GM23338 (cell line): Measurements from ENCODE around the gene ZBTB7B. TPM values are rescaled to one million over a fixed set of nuclear protein-coding genes. Genes with fewer than 3 reads are reported as not detected.

Experiments used
- ATAC-seq: fragments of 200-7000 bp; cut with Tn5 transposase; 3 replicates; pipeline ENCODE4 v1.9.1; 2020
- DNase-seq: peaks from one replicate; pipeline ENCODE4 v3.0.0-alpha.2; 2015; ENCODE audit warnings: low spot score
- H2AFZ ChIP-seq: fragments of 200-600 bp; sonication (generic); 2 replicates; pipeline ENCODE4 v1.8.0; 2016; ENCODE audit warnings: antibody characterized with exemption, mild to moderate bottlenecking, moderate library complexity
- H3F3A ChIP-seq: fragments of 200-600 bp; sonication (generic); replicated peaks from 2 replicates; pipeline ENCODE4 v1.8.0; 2017; ENCODE audit warnings: antibody characterized with exemption, mixed run types, low read depth
- H3K27ac ChIP-seq: fragments of 200-600 bp; sonication (generic); 2 replicates; pipeline ENCODE4 v1.6.1; 2016; ENCODE audit warnings: low read depth
- H3K27me3 ChIP-seq: fragments of 200-600 bp; sonication (generic); 2 replicates; pipeline ENCODE4 v1.8.0; 2016; ENCODE audit warnings: mild to moderate bottlenecking, mixed run types, moderate library complexity; ENCODE audit not compliant: insufficient read depth
- H3K36me3 ChIP-seq: fragments of 200-600 bp; sonication (generic); 2 replicates; pipeline ENCODE4 v1.8.0; 2016; ENCODE audit warnings: mild to moderate bottlenecking; ENCODE audit not compliant: insufficient read depth
- H3K4me1 ChIP-seq: fragments of 200-600 bp; sonication (generic); 2 replicates; pipeline ENCODE4 v1.8.0; 2016; ENCODE audit warnings: mild to moderate bottlenecking, moderate library complexity; ENCODE audit not compliant: insufficient read depth
- H3K4me2 ChIP-seq: fragments of 200-600 bp; sonication (generic); 2 replicates; pipeline ENCODE4 v1.7.1; 2017; ENCODE audit warnings: mixed run types
- H3K4me3 ChIP-seq: fragments of 200-600 bp; sonication (generic); 2 replicates; pipeline ENCODE4 v1.6.1; 2016; ENCODE audit warnings: mixed run types
- H3K79me2 ChIP-seq: fragments of 200-600 bp; sonication (generic); replicated peaks from 2 replicates; pipeline ENCODE4 v1.8.0; 2017; ENCODE audit warnings: mild to moderate bottlenecking; ENCODE audit not compliant: insufficient read depth
- H3K9me2 ChIP-seq: fragments of 200-600 bp; sonication (generic); 2 replicates; pipeline ENCODE4 v1.8.0; 2017; ENCODE audit not compliant: insufficient read depth
- H4K20me1 ChIP-seq: fragments of 200-600 bp; sonication (generic); replicated peaks from 2 replicates; pipeline ENCODE4 v1.8.0; 2017; ENCODE audit warnings: mild to moderate bottlenecking; ENCODE audit not compliant: insufficient read depth
- H3K27ac Mint-ChIP-seq: 2 replicates; pipeline ENCODE4 v1.8.0; 2020; ENCODE audit warnings: inconsistent platforms, mild to moderate bottlenecking, moderate library complexity, mixed read lengths
- H3K27me3 Mint-ChIP-seq: 3 replicates; pipeline ENCODE4 v1.8.0; 2022; ENCODE audit warnings: low read depth, mild to moderate bottlenecking, moderate library complexity, mixed read lengths, inconsistent platforms; ENCODE audit not compliant: insufficient read depth, poor library complexity
- H3K36me3 Mint-ChIP-seq: 3 replicates; pipeline ENCODE4 v1.8.0; 2021; ENCODE audit warnings: low read depth, mild to moderate bottlenecking, inconsistent platforms, moderate library complexity, mixed read lengths
- H3K4me1 Mint-ChIP-seq: 3 replicates; pipeline ENCODE4 v1.8.0; 2020; ENCODE audit warnings: mild to moderate bottlenecking, inconsistent platforms, mixed read lengths
- H3K4me3 Mint-ChIP-seq: 3 replicates; pipeline ENCODE4 v1.8.0; 2021; ENCODE audit warnings: moderate library complexity, mild to moderate bottlenecking, inconsistent platforms, mixed read lengths
- H3K9me3 Mint-ChIP-seq: 3 replicates; pipeline ENCODE4 v1.8.0; 2020; ENCODE audit warnings: moderate library complexity, mild to moderate bottlenecking, inconsistent platforms, mixed read lengths
- CREB1 ChIP-seq: fragments of 250-450 bp; sonication (Bioruptor Pico); IDR thresholded peaks from 2 replicates; pipeline ENCODE4 v1.5.0; 2020; ENCODE audit warnings: low read depth, mild to moderate bottlenecking, moderate library complexity
- CTCF ChIP-seq, 2 experiments: fragments of 200-600 bp in 1 of 2; sonication (generic) in 1 of 2; conservative IDR thresholded peaks; 2 replicates each; pipeline versions ENCODE4 v1.5.1 to v1.6.1; 2016 to 2017; ENCODE audit warnings: antibody characterized with exemption in 2 of 2, low read depth in 2 of 2, mild to moderate bottlenecking in 2 of 2, moderate library complexity in 1 of 2
- ETS1 ChIP-seq: IDR thresholded peaks from 2 replicates; pipeline ENCODE4 v1.6.1; 2016; ENCODE audit warnings: antibody characterized with exemption
- EZH2 ChIP-seq: fragments of 200-600 bp; sonication (generic); IDR thresholded peaks from one replicate; pipeline ENCODE4 v1.8.0; 2017; ENCODE audit warnings: antibody characterized with exemption, mild to moderate bottlenecking, low read depth; ENCODE audit not compliant: unreplicated experiment
- EZH2phosphoT487 ChIP-seq: fragments of 200-600 bp; sonication (generic); IDR thresholded peaks from one replicate; pipeline ENCODE4 v1.8.1; 2018; ENCODE audit warnings: antibody characterized with exemption; ENCODE audit not compliant: unreplicated experiment
- JUNB ChIP-seq: IDR thresholded peaks from one replicate; pipeline ENCODE4 v1.6.1; 2016; ENCODE audit warnings: antibody characterized with exemption; ENCODE audit not compliant: unreplicated experiment
- NANOG ChIP-seq: IDR thresholded peaks from 2 replicates; pipeline ENCODE4 v1.6.1; 2016; ENCODE audit warnings: antibody characterized with exemption, borderline replicate concordance
- REST ChIP-seq: IDR thresholded peaks from one replicate; pipeline ENCODE4 v1.6.1; 2018; ENCODE audit warnings: antibody characterized with exemption; ENCODE audit not compliant: unreplicated experiment
- STAT1 ChIP-seq: IDR thresholded peaks from one replicate; pipeline ENCODE4 v1.6.1; 2016; ENCODE audit warnings: antibody characterized with exemption; ENCODE audit not compliant: unreplicated experiment
- ZNF114 ChIP-seq: fragments of 250-450 bp; sonication (Bioruptor Pico); IDR thresholded peaks from 2 replicates; pipeline ENCODE4 v1.5.0; 2020; ENCODE audit warnings: mild to moderate bottlenecking, moderate library complexity
- ZNF331 ChIP-seq: fragments of 250-450 bp; sonication (Bioruptor Pico); IDR thresholded peaks from 2 replicates; pipeline ENCODE4 v1.5.0; 2020; ENCODE audit warnings: low read depth, mild to moderate bottlenecking, moderate library complexity
- polyA plus RNA-seq: library from polyadenylated mRNA; unstranded; fragments of >200 nt; fragmentation: Nextera tagmentation; extraction: Ambion mirVana; gene quantifications from 2 replicates; pipeline ENCODE4 v1.2.1, GENCODE V29; 2016
- total RNA-seq: library from RNA; depleted of rRNA; stranded (reverse); fragments of >200 nt; shearing (Covaris generic); gene quantifications from 2 replicates; pipeline ENCODE4 v1.2.3, GENCODE V29; 2014

ZBTB7B gene
- total and polyA plus RNA-seq, 2 experiments from 2014 or later = 3.6 to 32.6 TPM

- TF ChIP-seq ZNF331 (no peak), JUNB (no peak), CREB1 (CRISPR knock-in tag) (no peak), ETS1 (no peak), EZH2 (no peak), CTCF (conservative IDR thresholded peaks at IDR 0.05; ENCODE audit: low read depth in 2 of 2) (no peak)
Measured at GRCh38 chr1:155033524-155033923, 30.9 kb downstream of the ZBTB7B start, which contains the start of the genes DCST1 and DCST2 (continued).

- H3K4me3 Mint-ChIP-seq = no peak overlapping the region; the same call in 2 of the 3 replicates
- Histone ChIP-seq H3K4me1 (no peaks in the 10 kb centered on the region), H3K4me3 (no peak overlapping the region), H3K9me2 (no peaks in the 10 kb centered on the region), H3F3A (no peaks in the 10 kb centered on the region), H3K4me2 (no peak overlapping the region), H3K27ac (no peak overlapping the region), H2AFZ (no peak overlapping the region), H3K36me3 (no peaks in the 10 kb centered on the region), H4K20me1 (no peaks in the 10 kb centered on the region), H3K27me3 (no peaks in the 10 kb centered on the region), H3K79me2 (no peaks in the 10 kb centered on the region)
- H3K9me3 Mint-ChIP-seq = no peaks in the 10 kb centered on the region
- ATAC-seq = no peak
- no peak overlapping the region for H3K27ac Mint-ChIP-seq
- DNase-seq = no peak
- H3K27me3 Mint-ChIP-seq = peaks cover 10% of the 10 kb centered on the region
- peaks cover 2% of the 10 kb centered on the region; the same call in 1 of the 3 replicates for H3K4me1 Mint-ChIP-seq
- TF ChIP-seq CTCF (conservative IDR thresholded peaks at IDR 0.05; ENCODE audit: low read depth in 2 of 2) = no peak
- no peak for TF ChIP-seq REST
- TF ChIP-seq NANOG = no peak
- TF ChIP-seq CREB1 (CRISPR knock-in tag) = no peak
- no peak for TF ChIP-seq EZH2phosphoT487
- TF ChIP-seq ZNF114 = no peak
- TF ChIP-seq EZH2 = no peak
- TF ChIP-seq STAT1 = no peak
- no peak for TF ChIP-seq JUNB
- no peaks in the 10 kb centered on the region for H3K36me3 Mint-ChIP-seq
Measured at GRCh38 chr1:155034318-155035208, 32.0 kb downstream of the ZBTB7B start.
